ENCODE results near the gene TCP11L2.
"Not testable (repeated sequence)": the region's sequence is repeated elsewhere in the genome, so short reads cannot be mapped to it uniquely, and the experiment has no call there.

TCP11L2 gene

GRCh38 chr12:106308121-106308520 is 5.6 kb downstream of the TCP11L2 start:
- no peak for DNase-seq

- no peak for DNase-seq
Observed at GRCh38 chr12:106308611-106309010, 6.1 kb downstream of the TCP11L2 start.

- peak in 3 of 4 experiments; percentile 32 to 40 (median 34) for DNase-seq
Observed at GRCh38 chr12:106309671-106310505, 7.4 kb downstream of the TCP11L2 start.

GRCh38 chr12:106310687-106311086 is 8.2 kb downstream of the TCP11L2 start:
- DNase-seq: no peak

GRCh38 chr12:106311139-106311538 is 8.6 kb downstream of the TCP11L2 start:
- DNase-seq: peak in 1 of 4 experiments; percentile 31

GRCh38 chr12:106313413-106313812 is 10.9 kb downstream of the TCP11L2 start:
- not testable (repeated sequence) for DNase-seq

GRCh38 chr12:106315523-106315922 is 13.0 kb downstream of the TCP11L2 start:
- no peak for DNase-seq

- no peak for DNase-seq
Observed at GRCh38 chr12:106317406-106318082, 15.0 kb downstream of the TCP11L2 start.

- no peak for DNase-seq
Observed at GRCh38 chr12:106321139-106321850, 18.8 kb downstream of the TCP11L2 start.

- no peak for DNase-seq
Observed at GRCh38 chr12:106323537-106323936, 21.0 kb downstream of the TCP11L2 start.

GRCh38 chr12:106327309-106327869 is 24.9 kb downstream of the TCP11L2 start:
- DNase-seq: no peak

GRCh38 chr12:106328735-106329134 is 26.2 kb downstream of the TCP11L2 start:
- DNase-seq: no peak

- peak; percentile 30 to 63 (median 52) for DNase-seq
Observed at GRCh38 chr12:106329231-106329982, 26.9 kb downstream of the TCP11L2 start.

GRCh38 chr12:106331599-106331998 is 29.1 kb downstream of the TCP11L2 start:
- DNase-seq: no peak

GRCh38 chr12:106332536-106332935 is 30.0 kb downstream of the TCP11L2 start:
- DNase-seq: peak in 1 of 4 experiments; percentile 48

GRCh38 chr12:106333010-106333409 is 30.5 kb downstream of the TCP11L2 start:
- no peak for DNase-seq

GRCh38 chr12:106333756-106334155 is 31.2 kb downstream of the TCP11L2 start:
- DNase-seq: peak in 1 of 4 experiments; percentile 33

- no peak for DNase-seq
Observed at GRCh38 chr12:106341086-106341877, 38.7 kb downstream of the TCP11L2 start.

- no peak for DNase-seq
Observed at GRCh38 chr12:106342397-106343213, 40.1 kb downstream of the TCP11L2 start.

GRCh38 chr12:106343214-106343528 is 40.6 kb downstream of the TCP11L2 start:
- DNase-seq: no peak

Measured in suppressor macrophage (primary cell).